Small intestine (tissue), 7 donors: ENCODE data around the gene FOXK1. TPM values are rescaled to one million over a fixed set of nuclear protein-coding genes. Genes with fewer than 3 reads are reported as not detected.

Source experiments
- DNase-seq, 2 donors: peaks; one replicate each; pipeline versions ENCODE4 v3.0.0 to v3.0.0-alpha.2; 2013
- FAIRE-seq: peaks from 2 replicates; lab custom pipeline; 2012; peaks lifted over from hg19 to GRCh38; lab: Jason Lieb, UNC
- H3K27ac ChIP-seq, 3 donors: one replicate each; pipeline ENCODE4 v1.5.1; 2013; ENCODE audit warnings: low read length in 2 of 3, mild to moderate bottlenecking in 2 of 3, control low read depth in 1 of 3, inconsistent platforms in 1 of 3, low read depth in 1 of 3, moderate library complexity in 1 of 3
- H3K27me3 ChIP-seq, 3 donors: one replicate each; pipeline ENCODE4 v1.6.1; 2013; ENCODE audit warnings: low read length in 3 of 3, inconsistent platforms in 1 of 3; ENCODE audit not compliant: control insufficient read depth in 3 of 3, insufficient read depth in 3 of 3
- H3K36me3 ChIP-seq, 3 donors: one replicate each; pipeline ENCODE4 v1.6.1; 2013; ENCODE audit warnings: low read length in 3 of 3, inconsistent platforms in 1 of 3, low read depth in 1 of 3, mild to moderate bottlenecking in 1 of 3, moderate library complexity in 1 of 3; ENCODE audit not compliant: control insufficient read depth in 3 of 3, insufficient read depth in 2 of 3
- H3K4me1 ChIP-seq, 3 donors: one replicate each; pipeline ENCODE4 v1.6.1; 2013; ENCODE audit warnings: low read length in 2 of 3, inconsistent platforms in 1 of 3, low read depth in 1 of 3, mild to moderate bottlenecking in 1 of 3, moderate library complexity in 1 of 3; ENCODE audit not compliant: control insufficient read depth in 3 of 3, insufficient read depth in 2 of 3
- H3K4me3 ChIP-seq, 3 donors: one replicate each; pipeline ENCODE4 v1.5.1; 2013; ENCODE audit warnings: low read length in 3 of 3, control low read depth in 1 of 3, inconsistent platforms in 1 of 3, low read depth in 1 of 3, mild to moderate bottlenecking in 1 of 3, moderate library complexity in 1 of 3
- H3K9me3 ChIP-seq, 2 donors: one replicate each; pipeline ENCODE4 v1.6.1; 2013; ENCODE audit warnings: low read depth in 1 of 2, low read length in 1 of 2; ENCODE audit not compliant: control insufficient read depth in 2 of 2, insufficient read depth in 1 of 2
- WGBS, 3 donors: extraction: QIAGEN DNeasy Blood & Tissue Kit; methylation state at CpG; one replicate each; pipeline ENCODE4 v1.1.7; 2013; 5-methylcytosine and 5-hydroxymethylcytosine counted together
- polyA plus RNA-seq, 4 donors: library from polyadenylated mRNA; stranded (reverse) in 3 of 4; unstranded in 1 of 4; fragments of 200-250 nt in 3 of 4; fragments of 120-200 nt in 1 of 4; gene quantifications; one replicate each; pipeline versions ENCODE4 v1.2.1 to v1.2.3, GENCODE V29; 2013
- donor health status: healthy with polysubstance abuse.
- donor health status: control.
- donor health status: control.
- donor health status: Bipolar disorder and iron deficiency.
- donor health status: healthy.

FOXK1 gene
- polyA plus RNA-seq, 4 donors, result 1.4 to 12.5 (median 6.2) TPM

GRCh38 chr7:4809666-4810065 lies 127.6 kb downstream of the FOXK1 start:
- Histone ChIP-seq H3K4me1 (no peaks in the 10 kb centered on the region), H3K9me3 (peaks cover 0 to 5% of the 10 kb centered on the region in 2 donors), H3K4me3 (no peak overlapping the region), H3K27ac (no peak overlapping the region), H3K36me3 (no peaks in the 10 kb centered on the region), H3K27me3 (peaks cover 0 to 12% (median 0%) of the 10 kb centered on the region in 3 donors)
- 83 to 90% (median 86%) methylated on average over 14 of the region's 14 CpGs for WGBS, 3 donors
- DNase-seq, result no peak
- no peak for FAIRE-seq

DNA sequence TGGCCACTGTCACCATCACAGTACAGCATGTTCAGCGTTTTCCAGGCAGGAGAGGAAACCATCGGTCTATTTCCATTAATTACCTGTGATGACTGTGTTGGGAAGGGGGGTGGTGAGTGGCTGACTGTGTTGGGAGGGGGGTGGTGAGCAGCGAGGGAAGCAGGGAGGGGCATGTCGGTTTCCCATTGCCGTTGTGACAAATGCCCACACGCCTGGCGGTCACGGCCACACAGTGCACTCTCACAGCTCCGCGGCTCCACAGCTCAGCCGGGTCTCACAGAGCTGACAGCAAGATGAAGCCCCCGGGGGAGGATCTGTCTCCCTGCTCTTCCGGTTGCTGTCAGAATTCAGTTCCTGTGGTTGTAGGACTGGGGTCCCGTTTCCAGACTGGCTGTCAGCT lies 132.3 kb downstream of the FOXK1 start:
- WGBS, 3 donors, result 42 to 75% (median 54%) methylated on average over 14 of the region's 14 CpGs
- FAIRE-seq (no peak), DNase-seq (no peak)
- no peaks in the 10 kb centered on the region for H3K4me1 ChIP-seq
- no peak overlapping the region for H3K27ac ChIP-seq
- H3K9me3 ChIP-seq, result peaks cover 0 to 5% of the 10 kb centered on the region in 2 donors
- no peak overlapping the region for H3K4me3 ChIP-seq
- H3K36me3 ChIP-seq, result no peaks in the 10 kb centered on the region
- no peaks in the 10 kb centered on the region for H3K27me3 ChIP-seq

GRCh38 chr7:4815121-4815520 lies 133.0 kb downstream of the FOXK1 start:
- Histone ChIP-seq H3K27me3 (no peaks in the 10 kb centered on the region), H3K4me3 (no peak overlapping the region), H3K27ac (no peak overlapping the region), H3K4me1 (no peaks in the 10 kb centered on the region), H3K9me3 (peaks cover 0 to 5% of the 10 kb centered on the region in 2 donors), H3K36me3 (no peaks in the 10 kb centered on the region)
- no peak for DNase-seq
- no peak for FAIRE-seq
- WGBS, 3 donors, result 88 to 96% (median 95%) methylated on average over 14 of the region's 14 CpGs

GRCh38 chr7:4815609-4816418 lies 133.7 kb downstream of the FOXK1 start:
- FAIRE-seq, result no peak
- Histone ChIP-seq H3K27ac (no peak overlapping the region), H3K4me1 (no peaks in the 10 kb centered on the region), H3K27me3 (no peaks in the 10 kb centered on the region), H3K9me3 (peaks cover 0 to 5% of the 10 kb centered on the region in 2 donors), H3K36me3 (no peaks in the 10 kb centered on the region), H3K4me3 (no peak overlapping the region)
- no peak for DNase-seq
- 82 to 89% (median 86%) methylated on average over 26 to 38 of the region's 38 CpGs for WGBS, 3 donors

- no peak overlapping the region for H3K4me3 ChIP-seq
- H3K36me3 ChIP-seq, result no peaks in the 10 kb centered on the region
- H3K4me1 ChIP-seq, result no peaks in the 10 kb centered on the region
- H3K9me3 ChIP-seq, result peaks cover 0 to 5% of the 10 kb centered on the region in 2 donors
- FAIRE-seq (no peak), DNase-seq (no peak)
- H3K27ac ChIP-seq, result no peak overlapping the region
- H3K27me3 ChIP-seq, result no peaks in the 10 kb centered on the region
- WGBS, 3 donors, result 82 to 90% (median 88%) methylated on average over 22 to 26 of the region's 26 CpGs
Observed at GRCh38 chr7:4816419-4817080, 134.5 kb downstream of the FOXK1 start.

DNA sequence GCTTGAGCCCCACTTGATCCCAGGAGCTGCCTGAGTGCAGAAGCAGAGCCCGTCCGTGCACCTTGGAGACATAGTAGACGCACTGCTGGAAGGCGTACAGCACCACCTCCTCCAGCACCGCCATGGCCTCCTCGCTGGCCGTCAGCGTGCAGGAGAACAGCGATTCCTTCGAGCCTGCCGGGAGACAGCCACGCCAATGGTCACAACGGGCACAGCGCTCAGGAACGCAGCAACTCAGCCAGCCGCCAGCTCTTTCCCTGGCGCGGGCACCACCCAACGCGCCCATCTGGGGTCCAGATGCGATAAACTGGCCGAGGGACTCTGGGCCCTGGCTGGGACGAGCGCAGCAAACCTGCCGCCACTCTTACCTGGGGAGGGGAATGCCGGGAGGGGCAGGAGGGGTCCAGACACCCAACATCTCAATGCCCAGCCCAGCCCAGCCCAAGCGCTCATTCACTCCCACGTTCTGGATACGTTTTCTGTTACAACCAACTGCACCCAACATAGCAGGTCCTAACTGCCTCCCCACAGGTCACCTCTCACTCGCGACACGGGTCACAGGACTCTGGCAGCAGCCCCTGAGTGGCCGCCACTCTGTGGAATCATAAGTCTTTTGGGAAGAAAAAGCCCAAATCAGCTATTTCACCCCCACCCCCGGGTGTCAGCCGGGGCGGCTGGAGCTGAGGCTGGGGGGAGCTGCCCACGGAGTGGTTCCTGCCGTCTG lies 135.2 kb downstream of the FOXK1 start:
- FAIRE-seq (no peak), DNase-seq (no peak)
- no peak overlapping the region for H3K27ac ChIP-seq
- H3K4me1 ChIP-seq, result no peaks in the 10 kb centered on the region
- H3K9me3 ChIP-seq, result peaks cover 0 to 5% of the 10 kb centered on the region in 2 donors
- no peaks in the 10 kb centered on the region for H3K27me3 ChIP-seq
- no peaks in the 10 kb centered on the region for H3K36me3 ChIP-seq
- 87 to 92% (median 90%) methylated on average over 38 of the region's 38 CpGs for WGBS, 3 donors
- no peak overlapping the region for H3K4me3 ChIP-seq

GRCh38 chr7:4818000-4818794 lies 136.1 kb downstream of the FOXK1 start:
- H3K4me1 ChIP-seq, result no peaks in the 10 kb centered on the region

More at GRCh38 chr7:4818000-4818794, 136.1 kb downstream of the FOXK1 start:
- no peaks in the 10 kb centered on the region for H3K9me3 ChIP-seq
- FAIRE-seq (no peak), DNase-seq (no peak)
- no peaks in the 10 kb centered on the region for H3K36me3 ChIP-seq
- no peak overlapping the region for H3K4me3 ChIP-seq
- 84 to 90% (median 86%) methylated on average over 30 to 32 of the region's 32 CpGs for WGBS, 3 donors
- no peak overlapping the region for H3K27ac ChIP-seq
- no peaks in the 10 kb centered on the region for H3K27me3 ChIP-seq
